Mammary epithelial cell (primary cell): ENCODE data around the gene LMTK2.

Experiments
- CTCF ChIP-seq, 2 donors: IDR thresholded peaks in 1 of 2; conservative IDR thresholded peaks in 1 of 2; 2 replicates each; pipeline ENCODE4 v1.5.1; 2011 to 2012; ENCODE audit warnings: inconsistent platforms in 2 of 2, low read length in 2 of 2, mild to moderate bottlenecking in 2 of 2, control low read depth in 1 of 2, low read depth in 1 of 2; ENCODE audit not compliant: insufficient read depth in 1 of 2; ENCODE audit errors: extremely low read depth in 1 of 2
- EZH2 ChIP-seq: IDR thresholded peaks from 2 replicates; pipeline ENCODE4 v1.6.1; 2012; ENCODE audit warnings: low read length, inconsistent platforms, borderline replicate concordance

GRCh38 chr7:98102170-98102569 is 4.5 kb upstream of the LMTK2 start:
- no peak for TF ChIP-seq CTCF (conservative IDR thresholded peaks at IDR 0.05 in 1 of 2, IDR thresholded peaks at IDR 0.05 in 1 of 2; ENCODE audit: extremely low read depth in 1 of 2, insufficient read depth in 1 of 2, low read depth in 1 of 2, low read length in 2 of 2)
- no peak for TF ChIP-seq EZH2
